ENCODE measurements around the gene KEAP1. TPM values are rescaled to one million over a fixed set of nuclear protein-coding genes. Genes with fewer than 3 reads are reported as not detected.
"Not testable (repeated sequence)": the region's sequence is repeated elsewhere in the genome, so short reads cannot be mapped to it uniquely, and the experiment has no call there.

KEAP1 gene
- total and polyA plus RNA-seq, 2 of the 13 experiments (the other 11 are each of a cell fraction or from before 2014, with no cell fraction given): 56.7 to 72.9 TPM

GRCh38 chr19:10551006-10551405, 47.9 kb upstream of the KEAP1 start:
- H3K27ac ChIP-seq (ENCODE audit: extremely low read length, insufficient read depth, low read length); ATAC-seq; H3K27me3 ChIP-seq (ENCODE audit: control insufficient read depth in 1 of 2, insufficient read depth in 2 of 2, low read length in 2 of 2); DNase-seq (ENCODE audit: low spot score); H3K4me2 ChIP-seq (ENCODE audit: low read depth, low read length); H3K4me1 ChIP-seq (ENCODE audit: insufficient read depth, low read length); intact Hi-C loops (cut with micrococcal nuclease; ENCODE audit: unreplicated experiment); H4K20me1 ChIP-seq (ENCODE audit: insufficient read depth, low read length); H2AFZ ChIP-seq (ENCODE audit: low read length); FAIRE-seq; H3K9me3 ChIP-seq (ENCODE audit: low read length); H3K79me2 ChIP-seq (ENCODE audit: insufficient read depth, low read length); in situ Hi-C loops (cut with HindIII; ENCODE audit: extremely low pct_ligation_motif_present, low pct_unique_long_range_greater_than_20kb); H3K9ac ChIP-seq (ENCODE audit: insufficient read depth, low read depth, low read length); POLR2A ChIA-PET; BruUV-seq (replicated peaks); CTCF ChIA-PET (ENCODE audit: low intra/inter-chr PET ratio, low total read pairs); H3K4me3 ChIP-seq (replicated peaks in 1 of 3; ENCODE audit: insufficient read depth in 1 of 3, low read depth in 2 of 3, low read length in 3 of 3): not testable (repeated sequence)
- H3K36me3 ChIP-seq (replicated peaks in 1 of 2; ENCODE audit: control insufficient read depth in 1 of 2, insufficient read depth in 2 of 2, low read length in 2 of 2): peaks cover 13 to 71% of the 10 kb centered on the region in 2 experiments
- WGBS (ENCODE audit: low lambda C conversion rate): 97% methylated on average over 9 of the region's 9 CpGs

- FAIRE-seq: no peak
- POLR2A ChIA-PET: no interaction called here
- no peak for TF ChIP-seq KDM5B (CRISPR knock-in tag; IDR thresholded peaks at IDR 0.05; ENCODE audit: borderline replicate concordance)
- TF ChIP-seq ZBTB4 (CRISPR knock-in tag; IDR thresholded peaks at IDR 0.05; ENCODE audit: borderline replicate concordance): no peak
- TF ChIP-seq GABPB1 (CRISPR knock-in tag; IDR thresholded peaks at IDR 0.05): no peak
- TF ChIP-seq MXD1 (CRISPR knock-in tag; IDR thresholded peaks at IDR 0.05): no peak
- no peak for TF ChIP-seq MLXIP (CRISPR knock-in tag; IDR thresholded peaks at IDR 0.05; ENCODE audit: borderline replicate concordance)
- TF ChIP-seq THAP8 (CRISPR knock-in tag; IDR thresholded peaks at IDR 0.05; ENCODE audit: borderline replicate concordance): no peak
- no peak for TF ChIP-seq ZNF782 (CRISPR knock-in tag; IDR thresholded peaks at IDR 0.05; ENCODE audit: borderline replicate concordance)
- no peak for TF ChIP-seq ZC3H13 (CRISPR knock-in tag; IDR thresholded peaks at IDR 0.05)
- no peak for TF ChIP-seq ZNF629 (CRISPR knock-in tag; conservative IDR thresholded peaks at IDR 0.05)
- no peak for TF ChIP-seq POLR2AphosphoS5 (IDR thresholded peaks at IDR 0.05; ENCODE audit: low read depth, low read length)
- no peak for TF ChIP-seq ZNF614 (CRISPR knock-in tag; IDR thresholded peaks at IDR 0.05; ENCODE audit: borderline replicate concordance)
Measured at GRCh38 chr19:10550336-10550735, 47.2 kb upstream of the KEAP1 start.

More at GRCh38 chr19:10550336-10550735, 47.2 kb upstream of the KEAP1 start:
- Histone ChIP-seq H3K79me2 (ENCODE audit: insufficient read depth, low read length) (no peaks in the 10 kb centered on the region), H3K4me3 (replicated peaks in 1 of 3; ENCODE audit: insufficient read depth in 1 of 3, low read depth in 2 of 3, low read length in 3 of 3) (no peak overlapping the region), H3K9ac (ENCODE audit: insufficient read depth, low read depth, low read length) (no peak overlapping the region), H3K27me3 (ENCODE audit: control insufficient read depth in 1 of 2, insufficient read depth in 2 of 2, low read length in 2 of 2) (no peaks in the 10 kb centered on the region), H3K9me3 (ENCODE audit: low read length) (no peaks in the 10 kb centered on the region), H3K27ac (ENCODE audit: extremely low read length, insufficient read depth, low read length) (no peak overlapping the region), H3K4me2 (ENCODE audit: low read depth, low read length) (no peak overlapping the region), H4K20me1 (ENCODE audit: insufficient read depth, low read length) (no peaks in the 10 kb centered on the region), H3K4me1 (ENCODE audit: insufficient read depth, low read length) (peaks cover 6% of the 10 kb centered on the region; the same call in 1 of the 2 replicates), H2AFZ (ENCODE audit: low read length) (no peak overlapping the region), H3K36me3 (replicated peaks in 1 of 2; ENCODE audit: control insufficient read depth in 1 of 2, insufficient read depth in 2 of 2, low read length in 2 of 2) (peaks cover 11 to 64% of the 10 kb centered on the region in 2 experiments; a peak in 4 of 5 replicates)
- DNase-seq (ENCODE audit: low spot score) (no peak), ATAC-seq (no peak)
- BruUV-seq (replicated peaks): no TSS peak
- in situ Hi-C loops (cut with HindIII; ENCODE audit: extremely low pct_ligation_motif_present, low pct_unique_long_range_greater_than_20kb): no loop called here
- WGBS (ENCODE audit: low lambda C conversion rate): 98% methylated on average over 6 of the region's 6 CpGs
- intact Hi-C loops (cut with micrococcal nuclease; ENCODE audit: unreplicated experiment): no loop called here
- CTCF ChIA-PET (ENCODE audit: low intra/inter-chr PET ratio, low total read pairs): no interaction called here

All from HepG2 (cell line).